Measurements from ENCODE around the gene MPPE1.
"Not testable (repeated sequence)": the region's sequence is repeated elsewhere in the genome, so short reads cannot be mapped to it uniquely, and the experiment has no call there.

The MPPE1 gene, protein sequence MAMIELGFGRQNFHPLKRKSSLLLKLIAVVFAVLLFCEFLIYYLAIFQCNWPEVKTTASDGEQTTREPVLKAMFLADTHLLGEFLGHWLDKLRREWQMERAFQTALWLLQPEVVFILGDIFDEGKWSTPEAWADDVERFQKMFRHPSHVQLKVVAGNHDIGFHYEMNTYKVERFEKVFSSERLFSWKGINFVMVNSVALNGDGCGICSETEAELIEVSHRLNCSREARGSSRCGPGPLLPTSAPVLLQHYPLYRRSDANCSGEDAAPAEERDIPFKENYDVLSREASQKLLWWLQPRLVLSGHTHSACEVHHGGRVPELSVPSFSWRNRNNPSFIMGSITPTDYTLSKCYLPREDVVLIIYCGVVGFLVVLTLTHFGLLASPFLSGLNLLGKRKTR
- 18.3 to 60.8 (median 44.9) reads per million in 3 experiments for total RNA-seq

GRCh38 chr18:11908182-11909060, at the start of gene MPPE1:
Gene MPPE1, minus strand, starts transcription at chr18:11908317. Its CDS starts 11,053 bp downstream, at chr18:11897264.
- DNase-seq = peak; percentile 82

DNA sequence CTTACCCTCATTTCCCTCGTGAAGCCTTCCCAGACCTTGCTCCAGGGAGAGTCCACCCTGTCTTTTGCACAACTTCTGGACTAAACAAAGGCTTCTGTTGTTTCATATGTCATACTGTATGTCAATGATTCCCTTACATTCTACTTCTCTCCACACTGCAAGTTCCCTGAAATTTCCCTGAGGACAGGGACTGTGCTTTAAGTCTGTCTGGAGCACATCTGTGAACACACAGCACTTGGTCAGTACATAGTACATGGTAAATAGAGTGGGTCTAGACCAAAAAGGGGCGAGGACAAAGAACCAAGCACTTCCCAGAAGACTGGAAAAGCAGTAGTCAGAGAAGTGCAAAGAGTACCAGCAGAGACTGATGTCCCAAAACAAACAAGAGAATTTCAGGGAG, 49.5 kb upstream of the MPPE1 start:
- no peak for DNase-seq

DNA sequence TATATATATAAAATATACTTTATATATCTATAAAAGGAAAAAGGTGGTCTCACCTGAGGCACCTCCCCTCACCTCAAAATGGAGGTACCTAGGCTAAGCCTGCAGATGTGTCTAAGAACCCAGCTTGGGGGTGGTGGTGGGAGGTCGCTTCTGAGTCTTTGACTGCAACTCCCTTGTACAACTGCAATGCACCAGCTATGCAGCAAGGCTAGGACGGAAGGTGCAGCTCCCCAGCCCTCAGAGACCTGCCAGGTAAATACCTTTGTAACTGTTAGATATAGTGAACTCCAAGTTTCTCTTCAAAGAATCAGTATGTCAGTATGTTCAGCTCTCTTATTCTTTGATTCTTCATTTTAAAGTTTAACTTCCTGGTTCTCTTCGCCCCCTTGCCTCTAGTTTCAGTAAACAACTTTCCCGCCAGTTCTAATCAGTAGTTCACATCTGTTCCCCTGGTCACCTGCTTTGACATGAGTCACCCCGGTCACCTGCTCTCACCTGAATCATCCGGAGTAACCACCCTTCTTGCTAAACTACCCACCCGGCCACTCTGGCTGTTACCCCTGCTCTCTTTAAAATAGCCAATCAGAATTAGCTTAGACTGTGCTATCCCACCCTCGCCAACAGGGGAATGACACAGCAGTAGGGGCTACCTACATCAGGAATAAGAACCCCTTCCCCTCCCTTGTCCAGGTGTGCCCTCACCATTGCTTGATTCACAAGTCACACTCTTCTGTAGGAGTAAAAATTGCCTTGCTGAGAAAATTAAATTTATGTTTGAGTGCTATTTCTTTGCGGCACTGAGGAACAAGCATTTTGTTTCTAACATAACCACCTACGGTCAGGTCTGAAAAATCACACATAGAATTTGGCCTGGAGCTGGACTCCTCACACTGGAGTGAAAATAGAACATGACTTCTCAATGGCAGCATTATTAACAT, 48.5 kb upstream of the MPPE1 start:
- DNase-seq = no peak

DNA sequence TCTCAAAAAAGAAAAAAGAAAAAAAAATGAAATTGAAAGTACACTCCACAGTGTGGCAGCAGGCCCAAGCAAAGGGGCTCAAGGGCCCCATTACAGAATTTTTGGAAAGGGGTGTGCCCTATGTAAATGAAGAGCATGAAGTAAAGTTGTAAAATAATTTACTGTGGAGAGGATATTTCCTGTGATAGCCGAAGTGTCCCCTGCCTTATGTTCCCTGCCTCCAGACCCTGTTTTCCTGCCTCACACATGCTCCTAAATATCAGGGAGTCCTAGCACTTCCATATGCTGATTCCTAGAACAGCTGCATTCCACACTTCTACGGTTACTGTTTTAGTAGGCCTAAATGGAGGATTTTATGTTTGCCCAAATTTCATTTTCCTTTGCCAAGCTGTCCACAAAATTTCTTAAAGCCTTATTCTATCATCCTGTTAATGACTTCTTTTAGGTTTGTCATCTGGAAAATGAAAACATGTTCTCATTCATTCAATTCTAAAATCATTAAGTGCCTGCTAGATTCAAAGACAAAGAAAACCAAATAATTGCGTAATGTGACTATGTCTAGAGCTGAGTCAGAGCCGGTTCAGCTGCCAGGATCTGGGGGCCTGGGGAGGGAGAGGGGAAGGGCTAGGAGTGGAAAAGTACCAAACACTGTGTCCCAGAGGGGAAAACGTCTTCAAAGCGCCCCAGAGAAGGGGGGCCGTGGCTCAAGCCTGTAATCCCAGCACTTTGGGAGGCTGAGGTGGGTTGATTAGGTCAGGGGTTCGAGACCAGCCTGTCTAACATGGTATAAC, 47.3 kb upstream of the MPPE1 start:
- no peak for DNase-seq

GRCh38 chr18:11953113-11953512, 45.0 kb upstream of the MPPE1 start:
- no peak for DNase-seq

DNA sequence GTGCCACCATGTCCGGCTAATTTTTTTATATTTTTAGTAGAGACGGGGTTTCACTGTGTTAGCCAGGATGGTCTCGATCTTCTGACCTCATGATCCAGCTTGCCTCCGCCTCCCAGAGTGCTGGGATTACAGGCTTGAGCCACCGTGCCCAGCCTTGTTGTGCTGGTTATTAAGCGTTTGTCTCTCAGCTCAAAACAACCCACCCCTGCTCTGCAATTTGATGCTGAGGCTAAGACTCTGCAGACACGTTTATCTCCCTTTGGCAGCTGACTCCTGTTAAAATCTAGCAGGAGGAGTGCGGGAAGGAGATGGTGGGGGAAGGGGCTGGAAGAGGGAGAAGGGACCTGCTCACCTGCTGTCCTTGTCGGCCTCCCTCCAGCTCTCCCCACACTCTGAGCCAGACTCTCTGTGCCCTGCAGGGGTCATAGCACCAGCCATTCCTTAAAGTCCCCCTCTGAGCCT, 43.3 kb upstream of the MPPE1 start:
- DNase-seq = no peak

DNA sequence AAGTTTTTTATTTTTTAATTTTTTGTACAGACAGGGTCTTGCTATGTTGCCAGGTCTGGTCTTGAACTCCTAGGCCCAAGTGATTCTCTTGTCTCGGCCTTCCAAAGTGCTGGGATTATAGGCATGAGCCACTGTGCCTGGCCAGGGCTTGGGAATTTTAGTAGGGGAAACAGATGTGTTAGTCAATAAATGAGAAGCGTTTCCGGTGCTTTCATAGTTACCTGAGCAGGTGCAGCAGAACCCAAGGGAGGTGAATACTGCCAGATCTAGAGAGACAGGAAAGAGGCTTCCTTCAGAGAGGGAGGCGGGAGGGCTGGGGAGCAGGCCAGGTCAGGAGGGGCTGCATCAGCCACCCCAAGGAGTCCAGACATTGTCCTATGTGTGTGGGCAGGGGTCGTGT, 42.7 kb upstream of the MPPE1 start:
- no peak for DNase-seq

GRCh38 chr18:11948852-11949523, 40.9 kb upstream of the MPPE1 start:
- no peak for DNase-seq

GRCh38 chr18:11947214-11948191, 39.4 kb upstream of the MPPE1 start:
- peak; percentile 56 for DNase-seq

DNA sequence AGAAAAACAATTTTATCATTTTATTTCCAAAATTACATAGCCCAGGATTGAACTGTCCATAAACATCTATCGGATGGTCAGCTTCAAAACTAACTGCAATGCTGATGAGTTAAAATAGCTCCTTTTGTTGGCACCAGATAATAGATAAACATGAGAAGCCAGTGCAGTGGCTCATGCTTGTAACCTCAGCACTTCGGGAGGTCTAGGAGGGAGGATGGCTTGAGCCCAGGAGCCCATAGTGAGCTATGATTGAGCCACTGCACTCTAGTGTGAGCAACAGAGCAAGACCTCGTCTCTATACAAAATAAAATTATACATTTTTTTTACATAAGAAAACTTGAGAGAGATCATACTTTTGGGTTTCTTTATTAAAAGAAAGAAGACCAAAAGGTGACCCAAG, 38.6 kb upstream of the MPPE1 start:
- no peak for DNase-seq

- not testable (repeated sequence) for DNase-seq
Measured at GRCh38 chr18:11945834-11946659, 37.9 kb upstream of the MPPE1 start.

GRCh38 chr18:11944786-11945185, 36.7 kb upstream of the MPPE1 start:
- no peak for DNase-seq

DNA sequence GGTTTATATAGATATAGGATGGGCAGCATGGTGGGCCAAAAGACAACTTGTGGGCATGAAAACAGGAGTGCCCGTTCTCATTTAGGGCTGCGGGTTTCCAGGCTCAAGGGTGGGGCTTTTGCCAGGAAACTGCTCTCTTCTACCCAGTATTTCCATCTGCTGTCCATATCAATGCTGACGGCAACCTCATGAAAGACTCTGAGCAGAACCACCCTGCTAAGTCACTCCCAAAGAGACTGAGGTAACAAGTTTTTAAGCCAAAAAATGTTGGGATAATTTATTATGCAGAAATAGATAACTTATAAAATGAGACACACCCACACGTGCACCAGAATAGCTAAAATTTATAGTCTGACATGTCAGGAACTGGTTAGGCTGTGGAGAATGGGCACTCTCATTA, 36.1 kb upstream of the MPPE1 start:
- no peak for DNase-seq

DNA sequence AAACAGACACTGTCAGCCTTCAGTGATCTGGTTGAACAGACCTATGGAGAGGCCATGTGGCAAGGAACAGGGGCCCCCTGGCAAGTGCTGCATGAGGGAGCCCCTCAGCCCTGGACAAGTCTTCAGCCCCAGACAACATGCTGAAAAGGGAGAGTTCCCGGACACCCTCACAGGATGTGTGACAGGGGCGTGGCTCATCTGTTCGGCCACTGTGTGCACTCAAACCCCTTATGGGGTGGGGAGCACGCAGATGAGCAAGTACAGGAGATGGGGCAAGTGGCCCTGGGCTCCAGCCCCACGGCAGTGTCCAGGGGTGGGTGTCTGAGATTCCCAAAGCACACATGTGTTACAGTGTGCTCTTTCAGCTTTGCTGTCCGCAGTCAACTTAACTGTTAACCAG, 35.4 kb upstream of the MPPE1 start:
- DNase-seq = no peak

DNA sequence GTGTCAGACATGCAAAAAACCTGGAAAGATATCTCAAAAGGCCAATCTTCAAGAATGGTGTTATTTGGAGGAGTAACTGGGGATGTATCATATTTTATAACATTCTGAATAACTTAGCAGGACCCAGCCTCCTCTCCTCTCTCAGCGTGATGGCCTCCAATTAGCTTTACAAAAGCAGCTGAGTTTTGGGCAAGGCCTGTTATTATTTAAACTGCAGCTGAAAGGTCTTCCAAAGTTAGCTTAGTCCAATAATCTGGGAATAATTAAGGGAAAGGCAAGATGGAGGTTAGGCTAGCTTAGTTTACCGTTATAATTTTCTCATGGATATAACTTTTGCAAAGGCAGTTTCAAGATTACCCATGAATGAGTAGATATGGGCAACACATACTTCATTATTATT, 32.8 kb upstream of the MPPE1 start:
- no peak for DNase-seq

DNA sequence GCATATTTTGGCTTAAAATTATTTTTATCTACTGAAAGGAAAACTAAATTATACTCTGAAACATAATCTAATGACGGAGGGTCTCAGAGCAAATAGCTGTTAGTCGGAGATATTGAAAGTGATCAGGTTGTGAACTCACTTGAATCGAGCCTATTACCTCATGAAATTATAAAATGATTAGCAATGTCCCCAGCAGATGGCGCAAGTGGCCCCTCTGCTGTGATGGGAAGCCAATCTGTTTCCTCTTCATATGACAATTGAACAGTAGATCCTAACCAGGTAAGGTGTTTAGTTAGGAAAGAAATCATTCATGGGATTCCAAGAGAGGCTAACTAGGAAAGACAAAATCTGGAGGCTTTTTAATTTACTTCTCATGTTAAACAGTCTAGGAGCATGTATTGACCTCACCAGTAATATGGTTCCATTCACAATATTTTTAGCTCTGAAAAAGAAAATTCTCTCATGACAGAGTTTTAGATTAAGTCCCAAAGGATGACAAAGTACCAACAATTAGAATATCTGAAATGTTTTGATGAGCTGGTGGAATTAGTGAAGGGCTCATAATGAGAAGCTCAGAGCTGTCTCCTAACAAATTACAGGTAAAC, 29.9 kb upstream of the MPPE1 start:
- peak; percentile 60 for DNase-seq

GRCh38 chr18:11932393-11932792, 24.3 kb upstream of the MPPE1 start:
- DNase-seq = no peak

DNA sequence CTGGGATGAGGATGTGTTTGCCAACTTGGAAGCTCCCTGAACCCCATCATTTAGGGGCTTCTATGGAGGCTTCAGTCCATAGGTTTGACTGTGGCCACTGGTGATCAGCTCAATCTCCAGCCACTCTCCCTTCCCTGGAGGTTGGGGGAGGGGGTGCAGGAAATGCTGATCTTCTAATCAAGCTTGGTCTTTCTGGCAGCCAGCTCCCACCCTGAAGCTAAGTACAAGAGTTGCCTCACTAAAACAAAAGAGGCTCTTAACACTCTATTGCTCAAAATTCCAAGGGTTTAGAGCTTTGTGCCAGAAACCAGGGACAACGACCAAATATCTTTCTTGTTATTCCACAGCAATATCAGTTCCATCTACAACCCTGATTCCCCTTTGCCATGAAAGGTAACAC, 19.4 kb upstream of the MPPE1 start:
- DNase-seq = no peak

Measured in central memory CD4-positive, alpha-beta T cell (primary cell).